Measurements from ENCODE around the gene HUNK.
A peak's percentile ranks its signal among the peaks of the same experiment; 100 is the strongest.

HUNK gene

GRCh38 chr21:31862078-31862477 lies 10.7 kb upstream of the HUNK start:
- Histone ChIP-seq H4K20me1 (ENCODE audit: control insufficient read depth, insufficient read depth, low read depth, low read length) (no peaks in the 10 kb centered on the region), H3K27me3 (ENCODE audit: control insufficient read depth, low read length) (no peaks in the 10 kb centered on the region), H3K4me1 (ENCODE audit: control insufficient read depth, low read length) (no peaks in the 10 kb centered on the region; the same call in 1 of the 2 replicates), H3K4me2 (ENCODE audit: low read length) (no peak overlapping the region), H3K9me2 (replicated peaks; ENCODE audit: control insufficient read depth, low read length) (no peaks in the 10 kb centered on the region), H3K27ac (ENCODE audit: low read depth, low read length) (no peak overlapping the region), H3K79me2 (ENCODE audit: control insufficient read depth, low read length) (no peaks in the 10 kb centered on the region), H3K36me3 (ENCODE audit: control insufficient read depth, low read length) (no peaks in the 10 kb centered on the region), H3K9me3 (ENCODE audit: control insufficient read depth, insufficient read depth, low read length) (no peaks in the 10 kb centered on the region), H3K4me3 (ENCODE audit: low read length) (no peak overlapping the region), H3F3A (ENCODE audit: control insufficient read depth, insufficient read depth) (no peaks in the 10 kb centered on the region)
- TF ChIP-seq EZH2phosphoT487 (IDR thresholded peaks at IDR 0.05; ENCODE audit: borderline replicate concordance, low read length) (no peak), CTCF (IDR thresholded peaks at IDR 0.05; ENCODE audit: low read depth, low read length, poor library complexity, severe bottlenecking) (no peak)

GRCh38 chr21:31865429-31865970 lies 7.3 kb upstream of the HUNK start:
- H4K20me1 ChIP-seq (ENCODE audit: control insufficient read depth, insufficient read depth, low read depth, low read length) = no peaks in the 10 kb centered on the region
- no peaks in the 10 kb centered on the region for H3K9me2 ChIP-seq (replicated peaks; ENCODE audit: control insufficient read depth, low read length)
- H3K27me3 ChIP-seq (ENCODE audit: control insufficient read depth, low read length) = peaks cover 15% of the 10 kb centered on the region
- no peaks in the 10 kb centered on the region for H3K79me2 ChIP-seq (ENCODE audit: control insufficient read depth, low read length)
- H3K4me3 ChIP-seq (ENCODE audit: low read length) = no peak overlapping the region
- no peaks in the 10 kb centered on the region for H3K36me3 ChIP-seq (ENCODE audit: control insufficient read depth, low read length)
- no peak overlapping the region for H3K4me2 ChIP-seq (ENCODE audit: low read length)
- no peaks in the 10 kb centered on the region; the same call in 1 of the 2 replicates for H3K4me1 ChIP-seq (ENCODE audit: control insufficient read depth, low read length)
- no peaks in the 10 kb centered on the region for H3F3A ChIP-seq (ENCODE audit: control insufficient read depth, insufficient read depth)
- no peak for TF ChIP-seq EZH2phosphoT487 (IDR thresholded peaks at IDR 0.05; ENCODE audit: borderline replicate concordance, low read length)
- TF ChIP-seq CTCF (IDR thresholded peaks at IDR 0.05; ENCODE audit: low read depth, low read length, poor library complexity, severe bottlenecking) = no peak
- H3K9me3 ChIP-seq (ENCODE audit: control insufficient read depth, insufficient read depth, low read length) = no peaks in the 10 kb centered on the region
- no peak overlapping the region for H3K27ac ChIP-seq (ENCODE audit: low read depth, low read length)

GRCh38 chr21:31866077-31866511 lies 6.7 kb upstream of the HUNK start:
- Histone ChIP-seq H3K4me2 (ENCODE audit: low read length) (no peak overlapping the region), H3K27ac (ENCODE audit: low read depth, low read length) (no peak overlapping the region), H3K27me3 (ENCODE audit: control insufficient read depth, low read length) (peaks cover 18% of the 10 kb centered on the region), H3K9me3 (ENCODE audit: control insufficient read depth, insufficient read depth, low read length) (no peaks in the 10 kb centered on the region), H4K20me1 (ENCODE audit: control insufficient read depth, insufficient read depth, low read depth, low read length) (no peaks in the 10 kb centered on the region), H3F3A (ENCODE audit: control insufficient read depth, insufficient read depth) (no peaks in the 10 kb centered on the region), H3K36me3 (ENCODE audit: control insufficient read depth, low read length) (no peaks in the 10 kb centered on the region), H3K79me2 (ENCODE audit: control insufficient read depth, low read length) (no peaks in the 10 kb centered on the region), H3K4me1 (ENCODE audit: control insufficient read depth, low read length) (no peaks in the 10 kb centered on the region; the same call in 1 of the 2 replicates), H3K9me2 (replicated peaks; ENCODE audit: control insufficient read depth, low read length) (no peaks in the 10 kb centered on the region), H3K4me3 (ENCODE audit: low read length) (no peak overlapping the region)
- peak; percentile 92 for TF ChIP-seq CTCF (IDR thresholded peaks at IDR 0.05; ENCODE audit: low read depth, low read length, poor library complexity, severe bottlenecking)
- TF ChIP-seq EZH2phosphoT487 (IDR thresholded peaks at IDR 0.05; ENCODE audit: borderline replicate concordance, low read length) = no peak

Measured in DOHH2 (cell line).